Fibroblast of the aortic adventitia (primary cell): ENCODE results near the gene SMDT1. TPM values are rescaled to one million over a fixed set of nuclear protein-coding genes. Genes with fewer than 3 reads are reported as not detected.
"Not testable (repeated sequence)": the region's sequence is repeated elsewhere in the genome, so short reads cannot be mapped to it uniquely, and the experiment has no call there.

Experiments
- DNase-seq: peaks from one replicate; pipeline ENCODE4 v3.0.0-alpha.2; 2010; ENCODE audit warnings: low read depth
- H3K4me3 ChIP-seq: 2 replicates; pipeline ENCODE4 v1.5.1; 2011; ENCODE audit warnings: low read depth, mild to moderate bottlenecking, control low read depth, low read length, moderate library complexity
- CTCF ChIP-seq: IDR thresholded peaks from 2 replicates; pipeline ENCODE4 v1.5.1; 2011; ENCODE audit warnings: mild to moderate bottlenecking, low read length, control low read depth, inconsistent platforms; ENCODE audit not compliant: insufficient read depth
- total RNA-seq: library from RNA; depleted of rRNA; stranded (reverse); fragments of >200 nt; gene quantifications from 2 replicates; pipeline ENCODE4 v1.2.3, GENCODE V29; 2012; ENCODE audit warnings: low replicate concordance

SMDT1 gene
- total RNA-seq, 1 donor = 10.2 TPM

GRCh38 chr22:42114721-42115120 lies 35.2 kb downstream of the SMDT1 start:
- DNase-seq = peak; percentile 32
- no peak overlapping the region for H3K4me3 ChIP-seq
- peak; percentile 29 for TF ChIP-seq CTCF

DNA sequence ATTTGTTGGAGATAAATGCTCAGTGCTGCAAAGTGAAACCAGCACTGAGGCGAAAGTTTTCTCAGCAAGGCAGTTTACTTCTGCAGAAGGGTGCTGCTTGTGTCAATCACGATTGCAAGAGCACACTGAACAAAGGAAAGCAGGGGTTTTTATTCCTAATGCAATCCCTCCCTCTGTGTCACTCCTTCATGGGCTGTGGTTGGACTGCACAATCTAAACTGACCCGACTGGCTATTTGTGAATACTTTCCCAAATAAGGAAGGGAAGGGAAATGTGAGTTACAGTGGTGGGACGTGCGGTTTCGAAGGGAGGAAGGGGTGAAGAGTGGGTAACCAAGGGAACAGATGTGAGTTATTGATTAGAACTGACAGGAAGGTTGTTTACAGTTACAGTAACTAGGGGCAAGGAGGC lies 35.9 kb downstream of the SMDT1 start:
- H3K4me3 ChIP-seq, DNase-seq: not testable (repeated sequence)

GRCh38 chr22:42116848-42117424 lies 37.4 kb downstream of the SMDT1 start:
- TF ChIP-seq CTCF = no peak
- no peak overlapping the region for H3K4me3 ChIP-seq
- no peak for DNase-seq

DNA sequence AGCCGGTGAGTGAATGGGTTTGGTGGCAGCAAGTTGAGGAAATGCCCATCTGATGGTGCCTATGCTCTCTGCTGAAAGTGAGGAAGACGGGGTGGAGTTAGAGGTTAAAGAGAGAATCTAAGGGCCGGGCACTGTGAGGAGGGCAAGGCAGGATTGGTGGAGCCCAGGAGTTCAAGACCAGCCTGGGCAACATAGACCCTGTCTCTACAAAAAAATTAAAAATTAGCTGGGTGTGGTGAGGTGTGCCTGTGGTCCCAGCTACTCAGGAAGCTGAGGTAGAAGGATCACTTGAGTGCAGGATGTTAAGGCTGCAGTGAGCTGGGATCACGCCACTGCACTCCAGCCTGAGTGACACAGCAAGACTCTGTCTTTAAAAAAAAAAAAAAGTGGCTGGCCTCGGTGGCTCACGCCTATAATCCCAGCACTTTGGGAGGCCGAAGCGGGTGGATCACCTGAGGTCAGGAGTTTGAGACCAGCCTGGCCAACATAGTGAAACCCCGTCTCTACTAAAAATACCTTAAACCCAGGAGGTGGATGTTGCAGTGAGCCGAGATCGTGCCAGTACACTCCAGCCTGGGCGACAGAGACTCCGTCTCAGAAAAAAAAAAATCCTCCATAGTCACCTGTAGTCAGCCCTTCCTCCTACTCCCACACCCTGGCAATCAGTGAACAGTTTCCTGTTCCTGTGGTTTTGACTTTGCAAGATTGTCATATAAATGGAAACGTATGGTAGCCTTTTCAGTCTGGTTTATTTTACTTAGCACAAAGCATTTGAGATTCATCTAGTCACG lies 40.9 kb downstream of the SMDT1 start:
- H3K4me3 ChIP-seq, DNase-seq: not testable (repeated sequence)

DNA sequence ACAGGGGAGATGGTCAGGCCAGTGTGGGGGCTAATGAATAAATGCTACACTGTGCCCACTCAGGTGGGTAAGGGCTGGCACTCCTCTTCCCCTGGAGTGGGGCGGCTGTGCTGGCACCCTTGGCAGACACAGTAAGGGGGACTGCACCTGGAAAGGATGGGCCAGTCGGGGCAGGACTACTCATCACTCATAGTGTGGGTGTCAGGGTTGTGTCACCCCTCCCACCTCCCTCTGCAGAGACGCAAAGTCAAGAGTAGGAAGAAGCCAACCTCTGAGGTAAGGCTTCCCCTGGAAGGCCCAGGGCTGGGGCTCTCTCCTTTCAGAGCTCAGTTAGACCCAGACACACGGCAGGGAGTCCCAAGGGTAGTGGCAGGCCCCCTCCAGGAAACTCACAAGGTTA lies 44.0 kb downstream of the SMDT1 start:
- H3K4me3 ChIP-seq, DNase-seq: not testable (repeated sequence)

DNA sequence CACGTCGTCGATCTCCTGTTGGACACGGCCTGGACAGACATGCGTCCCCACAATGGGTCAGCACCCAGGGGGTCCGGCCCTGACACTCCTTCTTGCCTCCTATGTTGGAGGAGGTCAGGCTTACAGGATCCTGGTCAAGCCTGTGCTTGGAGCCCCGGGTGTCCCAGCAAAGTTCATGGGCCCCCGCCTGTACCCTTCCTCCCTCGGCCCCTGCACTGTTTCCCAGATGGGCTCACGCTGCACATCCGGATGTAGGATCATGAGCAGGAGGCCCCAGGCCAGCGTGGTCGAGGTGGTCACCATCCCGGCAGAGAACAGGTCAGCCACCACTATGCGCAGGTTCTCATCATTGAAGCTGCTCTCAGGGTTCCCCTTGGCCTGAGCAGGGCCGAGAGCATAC lies 48.1 kb downstream of the SMDT1 start:
- H3K4me3 ChIP-seq = no peak overlapping the region
- no peak for TF ChIP-seq CTCF
- no peak for DNase-seq

DNA sequence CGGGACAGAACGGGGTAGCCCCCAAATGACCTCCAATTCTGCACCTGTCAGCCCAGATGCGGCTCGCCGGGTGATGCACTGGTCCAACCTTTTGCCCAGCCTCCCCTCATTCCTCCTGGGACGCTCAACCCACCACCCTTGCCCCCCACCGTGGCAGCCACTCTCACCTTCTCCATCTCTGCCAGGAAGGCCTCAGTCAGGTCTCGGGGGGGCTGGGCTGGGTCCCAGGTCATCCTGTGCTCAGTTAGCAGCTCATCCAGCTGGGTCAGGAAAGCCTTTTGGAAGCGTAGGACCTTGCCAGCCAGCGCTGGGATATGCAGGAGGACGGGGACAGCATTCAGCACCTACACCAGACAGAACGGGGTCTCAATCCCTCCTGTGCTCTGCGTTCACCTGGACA lies 48.5 kb downstream of the SMDT1 start:
- DNase-seq, H3K4me3 ChIP-seq: not testable (repeated sequence)

GRCh38 chr22:42128776-42129694 lies 49.5 kb downstream of the SMDT1 start:
- not testable (repeated sequence) for DNase-seq, H3K4me3 ChIP-seq

DNA sequence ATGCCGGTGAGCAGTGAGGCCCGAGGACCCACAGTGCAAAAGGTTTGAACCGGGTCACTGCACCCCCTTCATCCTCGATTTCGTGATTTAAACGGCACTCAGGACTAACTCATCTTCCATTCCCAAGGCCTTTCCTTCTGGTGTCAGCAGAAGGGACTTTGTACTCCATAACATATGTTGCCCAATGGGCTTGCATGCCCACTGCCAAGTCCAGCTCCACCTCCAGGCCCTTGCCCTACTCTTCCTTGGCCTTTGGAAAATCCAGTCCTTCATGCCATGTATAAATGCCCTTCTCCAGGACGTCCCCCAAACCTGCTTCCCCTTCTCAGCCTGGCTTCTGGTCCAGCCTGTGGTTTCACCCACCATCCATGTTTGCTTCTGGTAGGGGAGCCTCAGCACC lies 50.7 kb downstream of the SMDT1 start:
- not testable (repeated sequence) for DNase-seq, H3K4me3 ChIP-seq

GRCh38 chr22:42130639-42131431 lies 51.3 kb downstream of the SMDT1 start, which contains the start of gene CYP2D6:
CYP2D6 (minus strand) TSS chr22:42130810; CDS start chr22:42130791, 19 bp downstream.
- H3K4me3 ChIP-seq, DNase-seq: not testable (repeated sequence)
